Fibroblast of mammary gland (primary cell): Measurements from ENCODE around the gene GLI3.

Experiments
- DNase-seq: peaks from one replicate; pipeline ENCODE4 v3.0.0-alpha.2; 2010; ENCODE audit warnings: low read depth
- H3K4me3 ChIP-seq: 2 replicates; pipeline ENCODE4 v1.5.1; 2011; ENCODE audit warnings: low read depth, mild to moderate bottlenecking, low read length, moderate library complexity; ENCODE audit not compliant: control insufficient read depth
- CTCF ChIP-seq: conservative IDR thresholded peaks from 2 replicates; pipeline ENCODE4 v1.5.1; 2011; ENCODE audit warnings: low read depth, low read length, inconsistent platforms; ENCODE audit not compliant: control insufficient read depth, insufficient read depth

GLI3 gene

GRCh38 chr7:42097752-42098151 is 139.3 kb downstream of the GLI3 start:
- peak; percentile 96 for DNase-seq
- TF ChIP-seq CTCF, result peak; percentile 47
- H3K4me3 ChIP-seq, result no peak overlapping the region

- DNase-seq, result peak; percentile 54
- no peak for TF ChIP-seq CTCF
- H3K4me3 ChIP-seq, result no peak overlapping the region
Observed at GRCh38 chr7:42096681-42097561, 140.1 kb downstream of the GLI3 start.

GRCh38 chr7:42096268-42096667 is 140.7 kb downstream of the GLI3 start:
- H3K4me3 ChIP-seq, result no peak overlapping the region
- no peak for TF ChIP-seq CTCF
- no peak for DNase-seq

GRCh38 chr7:42095791-42096190 is 141.2 kb downstream of the GLI3 start:
- H3K4me3 ChIP-seq, result no peak overlapping the region
- no peak for DNase-seq
- TF ChIP-seq CTCF, result no peak

- no peak for DNase-seq
- no peak overlapping the region for H3K4me3 ChIP-seq
- no peak for TF ChIP-seq CTCF
Observed at GRCh38 chr7:42093349-42093905, 143.6 kb downstream of the GLI3 start.

GRCh38 chr7:42091461-42092291 is 145.3 kb downstream of the GLI3 start:
- no peak overlapping the region for H3K4me3 ChIP-seq
- DNase-seq, result no peak
- TF ChIP-seq CTCF, result no peak
